Esophagus muscularis mucosa (tissue), 3 donors: ENCODE data around the gene ECM2.

Experiments
- CTCF ChIP-seq, 3 experiments: fragments of 200-600 bp in 2 of 3; fragments of 450-650 bp in 1 of 3; sonication (generic) in 2 of 3; IDR thresholded peaks; one replicate each; pipeline ENCODE4 v1.5.1; 2017 to 2019; ENCODE audit warnings: antibody characterized with exemption in 3 of 3, mild to moderate bottlenecking in 2 of 3, moderate library complexity in 1 of 3
- POLR2A ChIP-seq: fragments of 450-650 bp; IDR thresholded peaks from one replicate; pipeline ENCODE4 v1.6.1; 2017; ENCODE audit warnings: antibody characterized with exemption, moderate library complexity, mild to moderate bottlenecking, low read depth

- no peak for TF ChIP-seq POLR2A
- TF ChIP-seq CTCF (IDR thresholded peaks at IDR 0.05) = no peak
Observed at GRCh38 chr9:92514635-92515034, 21.2 kb downstream of the ECM2 start.
